Urinary bladder (tissue), 4 donors: ENCODE data around the gene CTU2. TPM values are rescaled to one million over a fixed set of nuclear protein-coding genes. Genes with fewer than 3 reads are reported as not detected.

Experiments
- DNase-seq: peaks from one replicate; pipeline ENCODE4 v3.0.0-alpha.2; 2015; ENCODE audit errors: extremely low spot score
- H3K27ac ChIP-seq: one replicate; pipeline ENCODE4 v1.5.1; 2013; ENCODE audit warnings: low read depth, mild to moderate bottlenecking, moderate library complexity
- H3K36me3 ChIP-seq: one replicate; pipeline ENCODE4 v1.6.1; 2013; ENCODE audit warnings: mild to moderate bottlenecking, moderate library complexity; ENCODE audit not compliant: insufficient read depth
- H3K4me1 ChIP-seq: one replicate; pipeline ENCODE4 v1.6.1; 2013; ENCODE audit warnings: mild to moderate bottlenecking, moderate library complexity; ENCODE audit not compliant: insufficient read depth
- H3K4me3 ChIP-seq: one replicate; pipeline ENCODE4 v1.5.1; 2013; ENCODE audit warnings: low read depth, low read length
- WGBS: extraction: QIAGEN DNeasy Blood & Tissue Kit; methylation state at CpG from one replicate; pipeline ENCODE4 v1.1.7; 2013; 5-methylcytosine and 5-hydroxymethylcytosine counted together
- polyA plus RNA-seq: library from polyadenylated mRNA; stranded (reverse); fragments of 200-250 nt; gene quantifications from one replicate; pipeline ENCODE4 v1.2.3, GENCODE V29; 2013
- total RNA-seq: library from RNA; depleted of rRNA; stranded (reverse); fragments of >200 nt; gene quantifications from one replicate; pipeline ENCODE4 v1.2.3, GENCODE V29; 2014
- donor health status: healthy with polysubstance abuse.
- donor health status: healthy.

The CTU2 gene
- total and polyA plus RNA-seq, 2 donors = 6.8 to 15.4 TPM

DNA sequence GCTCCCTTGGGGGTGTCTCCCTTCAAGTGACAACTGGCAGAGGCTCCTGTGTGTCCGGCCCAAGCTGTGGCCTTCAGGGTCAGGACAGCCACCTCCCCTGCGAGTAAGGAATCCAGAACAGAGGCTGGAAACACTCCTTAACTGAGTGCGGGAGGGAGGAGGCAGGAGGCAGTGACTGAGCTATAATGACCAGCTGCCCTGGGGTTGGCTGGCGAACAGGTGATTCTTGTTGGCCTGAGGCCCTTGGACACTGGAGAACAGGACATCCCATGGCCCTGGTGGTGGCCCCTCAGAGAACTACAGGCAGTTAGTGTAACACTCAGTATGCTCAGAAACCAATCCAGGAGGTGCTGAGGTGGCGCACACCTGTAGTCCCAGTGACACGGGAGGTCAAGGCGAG is 10.6 kb upstream of the CTU2 start:
- Histone ChIP-seq H3K4me1 (no peaks in the 10 kb centered on the region), H3K27ac (no peak overlapping the region), H3K36me3 (peaks cover 6% of the 10 kb centered on the region), H3K4me3 (no peak overlapping the region)
- WGBS = 91% methylated on average over 7 of the region's 7 CpGs
- DNase-seq = no peak

DNA sequence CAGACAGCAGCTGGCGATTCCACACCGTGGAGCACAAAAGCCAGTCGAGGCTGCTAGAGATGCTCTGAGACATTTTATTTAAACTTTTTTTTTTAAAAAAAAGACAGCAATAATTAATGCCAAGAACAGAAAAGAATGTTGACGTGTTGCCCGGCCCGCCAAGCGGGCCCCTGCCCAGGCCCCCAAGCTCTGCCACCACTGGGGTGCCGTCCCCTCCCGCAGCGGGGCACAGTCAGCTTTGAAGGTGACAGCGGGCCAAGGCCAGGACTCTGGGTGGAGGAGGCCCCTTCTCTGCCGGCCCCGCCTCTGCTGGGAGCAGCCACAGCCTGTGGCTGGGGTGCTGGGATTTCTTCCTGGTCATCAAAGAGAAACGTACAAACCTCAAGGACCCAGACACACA is 9.9 kb upstream of the CTU2 start:
- Histone ChIP-seq H3K27ac (no peak overlapping the region), H3K4me1 (no peaks in the 10 kb centered on the region), H3K36me3 (peaks cover 6% of the 10 kb centered on the region), H3K4me3 (no peak overlapping the region)
- DNase-seq = no peak
- WGBS = 82% methylated on average over 14 of the region's 14 CpGs

DNA sequence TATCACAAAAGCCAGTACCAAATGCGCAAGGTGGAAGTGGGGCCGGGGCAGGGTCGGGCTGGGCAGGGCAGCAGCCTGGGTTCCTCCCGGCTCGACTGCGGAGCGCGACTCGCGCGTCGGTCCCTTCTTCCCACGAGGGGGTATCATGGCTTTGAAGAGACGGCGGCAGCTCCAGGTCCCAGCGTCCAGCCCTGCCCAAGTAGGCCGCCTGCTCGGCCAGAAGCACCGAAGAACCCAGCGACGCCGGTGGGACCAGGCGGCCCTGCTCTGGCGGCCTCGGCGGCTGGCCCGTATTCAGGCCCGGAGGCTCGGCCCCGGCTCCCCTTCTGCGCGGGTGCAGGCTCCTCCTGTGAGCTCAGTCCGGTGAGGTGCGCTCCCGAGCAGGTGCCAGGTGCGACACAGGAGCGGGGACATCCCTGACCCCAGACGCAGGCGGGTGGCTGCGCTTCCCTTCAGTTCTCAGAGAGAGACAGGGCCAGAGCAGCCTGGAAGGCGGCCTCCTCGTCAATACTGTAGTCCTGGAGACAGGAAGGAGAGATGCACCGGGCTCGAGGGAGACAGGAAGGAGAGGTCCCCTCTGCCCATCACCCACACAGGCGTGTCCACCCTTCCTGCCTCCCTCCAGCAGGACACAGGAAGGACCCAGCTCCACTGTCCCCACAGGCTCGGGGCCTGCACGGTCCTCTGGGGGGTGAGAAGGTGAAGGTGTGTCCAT is 9.0 kb upstream of the CTU2 start:
- Histone ChIP-seq H3K4me3 (no peak overlapping the region), H3K36me3 (peaks cover 6% of the 10 kb centered on the region), H3K27ac (no peak overlapping the region), H3K4me1 (no peaks in the 10 kb centered on the region)
- WGBS = 91% methylated on average over 47 of the region's 47 CpGs
- DNase-seq = no peak

DNA sequence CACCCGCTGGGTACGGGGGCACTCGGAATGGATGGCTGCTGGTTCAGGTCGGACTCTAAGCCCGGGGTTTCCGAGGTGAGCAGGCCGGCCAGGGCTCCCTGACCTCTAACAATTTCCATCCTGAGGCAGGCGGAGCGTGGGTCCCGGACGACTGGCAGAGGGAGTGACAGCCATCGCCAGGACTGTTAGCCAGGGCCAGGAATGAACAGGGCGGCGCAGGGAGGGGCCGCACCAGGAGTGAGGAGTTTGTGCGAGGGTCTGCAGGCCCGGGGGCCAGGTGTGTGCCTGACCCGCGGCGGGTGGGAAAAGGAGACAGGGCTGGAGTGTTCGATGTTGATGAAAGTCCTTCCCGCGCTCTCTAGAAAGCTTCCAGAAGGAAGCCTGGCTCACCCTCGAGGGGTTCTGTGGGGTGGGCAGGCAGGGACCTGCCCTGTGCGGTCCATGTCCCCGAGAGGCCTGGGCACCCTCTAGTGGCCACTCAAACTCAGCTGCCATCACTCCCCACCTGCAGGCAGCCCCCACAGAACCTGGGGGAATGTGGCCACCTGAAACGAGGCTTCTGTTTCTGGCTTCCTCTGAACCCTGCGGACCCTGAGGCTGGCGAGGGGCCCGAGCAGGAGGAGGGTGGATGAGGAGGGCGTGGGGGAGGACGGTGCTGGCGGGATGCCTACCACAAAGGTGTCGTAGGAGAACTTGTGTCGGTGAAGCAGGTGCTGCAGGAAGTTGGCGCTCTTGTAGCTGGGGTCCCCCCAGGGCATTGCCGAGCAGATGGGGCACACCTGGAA is 8.3 kb upstream of the CTU2 start:
- WGBS = 87% methylated on average over 37 of the region's 37 CpGs
- H3K4me3 ChIP-seq = no peak overlapping the region
- peaks cover 6% of the 10 kb centered on the region for H3K36me3 ChIP-seq
- H3K4me1 ChIP-seq = no peaks in the 10 kb centered on the region
- no peak for DNase-seq
- no peak overlapping the region for H3K27ac ChIP-seq

DNA sequence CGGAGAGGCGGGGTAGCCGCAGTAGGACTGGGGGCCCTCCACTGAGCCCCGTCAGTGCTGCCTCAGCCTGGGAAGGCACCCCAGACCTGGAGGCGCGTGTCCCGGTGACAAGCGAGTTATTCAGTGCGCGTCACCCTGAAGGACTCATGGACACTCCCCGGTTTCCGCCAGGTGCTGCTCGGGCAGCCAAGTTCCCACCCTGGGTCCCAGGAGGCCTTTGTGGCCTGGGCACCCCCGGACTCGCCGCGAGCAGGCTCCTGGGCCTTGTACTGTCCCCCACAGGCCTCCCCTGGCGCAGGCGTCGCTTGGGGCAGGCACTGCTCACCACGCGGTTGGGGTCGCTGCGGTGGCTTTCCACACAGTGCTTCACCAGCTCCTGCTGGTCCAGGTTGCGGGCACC is 7.7 kb upstream of the CTU2 start:
- Histone ChIP-seq H3K36me3 (peaks cover 6% of the 10 kb centered on the region), H3K4me1 (no peaks in the 10 kb centered on the region), H3K4me3 (no peak overlapping the region), H3K27ac (no peak overlapping the region)
- no peak for DNase-seq
- WGBS = 95% methylated on average over 25 of the region's 25 CpGs

DNA sequence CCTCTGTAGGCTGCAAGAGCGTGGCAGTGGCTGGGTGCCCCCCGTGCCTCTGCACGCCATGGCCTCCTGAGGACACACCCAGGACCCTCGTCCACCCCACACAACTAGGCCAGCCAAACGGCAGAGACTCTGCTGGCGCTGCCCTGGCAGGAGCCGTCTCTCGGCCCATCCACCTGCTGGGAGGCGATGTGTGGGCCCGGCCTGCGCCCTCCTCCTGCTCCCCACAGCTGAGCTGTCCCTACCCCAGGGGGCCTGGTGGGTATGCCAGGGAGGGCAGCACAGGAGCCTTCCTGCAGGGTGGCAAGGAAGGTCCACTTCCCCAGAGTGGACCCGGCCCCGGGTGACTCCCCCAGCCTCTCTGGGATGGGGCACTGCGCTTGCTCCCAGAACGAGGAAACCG is 7.1 kb upstream of the CTU2 start:
- H3K4me1 ChIP-seq = no peaks in the 10 kb centered on the region
- H3K4me3 ChIP-seq = no peak overlapping the region
- 94% methylated on average over 16 of the region's 16 CpGs for WGBS
- H3K36me3 ChIP-seq = peaks cover 6% of the 10 kb centered on the region
- no peak for DNase-seq
- H3K27ac ChIP-seq = no peak overlapping the region

DNA sequence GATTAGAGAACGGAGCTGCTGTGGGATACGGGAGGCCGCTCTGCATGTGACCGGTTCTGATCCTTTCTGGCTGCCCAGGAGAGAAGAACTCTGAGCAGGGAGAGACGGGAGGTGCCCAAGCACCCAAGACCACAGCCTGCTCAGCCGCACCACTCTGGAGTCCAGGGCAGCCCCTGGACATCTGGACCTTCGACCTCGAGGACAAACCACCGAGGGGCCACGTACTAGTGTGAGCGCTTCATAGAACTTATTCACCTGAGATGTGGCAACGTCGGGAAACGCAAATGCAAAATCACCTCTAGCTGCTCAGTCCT is 6.0 kb upstream of the CTU2 start:
- H3K4me1 ChIP-seq = no peaks in the 10 kb centered on the region
- no peak overlapping the region for H3K4me3 ChIP-seq
- H3K27ac ChIP-seq = no peak overlapping the region
- H3K36me3 ChIP-seq = peaks cover 6% of the 10 kb centered on the region
- DNase-seq = no peak
- WGBS = 84% methylated on average over 14 of the region's 14 CpGs

DNA sequence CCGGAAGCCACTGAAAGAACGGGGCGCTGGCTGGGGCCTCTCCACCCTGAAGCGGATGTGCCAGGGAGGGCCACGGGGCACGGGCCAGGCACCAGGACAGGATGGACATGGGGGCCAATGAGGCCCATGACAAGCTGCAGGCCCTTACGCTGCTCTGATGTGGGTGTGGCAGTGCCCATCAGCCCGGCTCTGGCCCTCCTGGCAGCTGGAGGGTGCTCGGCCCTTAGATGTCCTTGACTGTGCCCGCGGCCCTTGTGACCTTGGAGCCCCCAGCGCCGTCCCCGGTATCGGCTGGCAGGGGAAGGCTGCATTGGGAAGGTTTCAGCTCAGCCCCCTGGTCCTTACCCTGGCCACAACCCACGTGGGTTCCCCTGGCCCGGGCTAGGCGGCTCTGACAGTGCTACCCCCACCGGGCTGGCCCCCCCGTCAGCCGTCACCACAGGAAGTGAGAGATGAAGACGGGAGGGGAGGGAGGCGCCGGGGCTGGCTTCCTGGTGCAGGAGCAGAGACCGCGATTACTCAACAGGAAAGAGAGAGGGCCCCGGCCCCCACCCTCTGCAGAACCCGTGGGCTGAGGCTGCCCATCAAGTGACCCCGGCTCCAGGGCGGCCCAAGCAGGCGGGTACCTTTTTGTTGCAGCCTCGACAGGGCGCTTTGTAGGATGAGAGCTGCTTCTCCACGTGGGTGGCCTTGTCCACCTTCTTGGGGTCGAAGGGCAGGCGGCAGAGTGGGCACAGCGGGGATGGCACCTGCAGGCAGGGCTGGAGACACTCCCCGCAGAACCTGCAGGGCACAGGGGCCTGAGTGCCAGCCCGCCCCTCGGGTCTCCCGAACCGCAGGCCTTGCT is 5.4 kb upstream of the CTU2 start:
- peak overlapping the region; percentile 13 for H3K4me3 ChIP-seq
- peak overlapping the region; percentile 58 for H3K27ac ChIP-seq
- WGBS = 60% methylated on average over 42 of the region's 42 CpGs
- H3K4me1 ChIP-seq = no peaks in the 10 kb centered on the region
- no peak for DNase-seq
- H3K36me3 ChIP-seq = peaks cover 6% of the 10 kb centered on the region

DNA sequence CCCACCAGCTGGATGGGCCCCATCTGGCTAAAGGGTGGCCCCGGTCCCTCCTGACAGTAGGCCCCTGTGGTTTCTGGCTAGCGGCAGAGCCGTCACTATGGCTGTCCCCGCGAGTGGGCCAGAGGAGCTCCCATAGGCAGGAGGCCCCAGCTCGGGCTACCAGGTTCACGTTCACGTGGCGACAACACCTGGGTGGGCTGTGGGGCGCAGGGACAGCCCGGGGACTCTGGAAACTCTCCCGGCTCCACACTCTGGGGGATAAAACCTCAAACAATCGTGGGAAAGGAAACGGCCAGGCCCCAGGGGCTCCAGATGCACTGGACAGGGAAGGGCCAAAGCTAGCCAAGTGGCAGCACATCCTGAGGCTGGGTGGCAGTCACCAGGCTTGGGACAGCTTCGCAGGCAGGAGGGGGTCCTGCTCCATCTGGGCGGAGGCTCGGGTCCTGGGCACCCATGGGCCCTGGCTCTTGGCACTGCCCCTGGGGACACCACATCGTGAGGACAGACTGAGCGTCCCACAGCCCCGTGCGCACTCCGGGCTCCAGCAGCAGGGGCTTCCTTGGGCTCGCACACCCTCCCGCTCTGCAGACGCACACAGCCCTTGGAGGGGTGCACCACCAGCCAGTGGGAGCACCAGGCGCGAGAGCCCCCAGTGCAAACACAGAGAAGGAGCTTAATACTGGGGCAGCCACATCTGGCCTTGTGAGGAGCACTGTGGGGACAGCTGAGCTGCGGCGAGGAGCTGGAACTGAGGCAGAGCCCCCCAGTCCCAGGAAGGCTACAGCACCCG is 4.5 kb upstream of the CTU2 start:
- H3K4me1 ChIP-seq = no peaks in the 10 kb centered on the region
- no peak overlapping the region for H3K4me3 ChIP-seq
- H3K36me3 ChIP-seq = peaks cover 6% of the 10 kb centered on the region
- no peak overlapping the region for H3K27ac ChIP-seq
- 78% methylated on average over 30 of the region's 30 CpGs for WGBS
- no peak for DNase-seq

DNA sequence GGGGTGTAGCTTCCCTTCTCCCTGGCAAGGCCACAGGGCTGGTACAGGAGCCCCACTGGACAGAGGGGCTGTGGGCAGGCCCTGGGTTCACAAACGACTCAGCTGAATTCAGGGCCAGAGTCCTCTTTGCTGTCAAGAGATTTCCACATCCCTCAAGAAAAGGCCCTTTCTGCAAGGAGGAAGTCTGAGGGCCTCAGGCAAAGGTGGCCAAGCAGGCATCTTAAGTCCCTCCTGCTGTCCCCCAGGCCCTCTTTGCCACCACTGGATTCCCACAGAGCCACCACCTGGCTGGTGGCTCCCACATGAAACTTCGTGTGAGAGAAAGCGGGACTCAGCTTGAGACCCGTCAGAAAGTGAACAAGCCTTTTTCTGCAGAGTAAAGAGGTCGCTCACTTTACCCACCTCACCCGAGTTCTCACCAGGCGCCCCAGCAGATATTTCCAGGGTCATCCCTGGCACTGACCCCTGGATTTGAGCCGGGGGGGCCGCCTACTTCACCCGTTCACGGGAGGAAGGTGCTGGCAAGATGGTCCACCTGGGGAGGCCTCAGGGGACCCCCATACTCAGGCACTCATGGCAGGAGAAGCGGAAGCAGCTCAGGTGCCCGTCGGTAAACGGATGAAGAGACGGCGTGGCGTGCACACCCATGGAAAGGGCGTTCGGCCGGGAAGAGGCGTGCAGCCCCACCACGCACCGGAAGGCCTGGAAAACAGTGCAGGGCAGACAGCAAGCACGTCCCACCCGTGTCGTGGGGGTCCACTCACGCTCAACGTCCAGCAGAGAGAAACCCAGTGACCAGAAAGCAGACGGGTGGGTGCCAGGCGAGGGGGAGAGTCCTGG is 3.7 kb upstream of the CTU2 start:
- DNase-seq = no peak
- Histone ChIP-seq H3K27ac (no peak overlapping the region), H3K4me3 (no peak overlapping the region), H3K36me3 (peaks cover 6% of the 10 kb centered on the region), H3K4me1 (no peaks in the 10 kb centered on the region)
- WGBS = 83% methylated on average over 31 of the region's 31 CpGs

DNA sequence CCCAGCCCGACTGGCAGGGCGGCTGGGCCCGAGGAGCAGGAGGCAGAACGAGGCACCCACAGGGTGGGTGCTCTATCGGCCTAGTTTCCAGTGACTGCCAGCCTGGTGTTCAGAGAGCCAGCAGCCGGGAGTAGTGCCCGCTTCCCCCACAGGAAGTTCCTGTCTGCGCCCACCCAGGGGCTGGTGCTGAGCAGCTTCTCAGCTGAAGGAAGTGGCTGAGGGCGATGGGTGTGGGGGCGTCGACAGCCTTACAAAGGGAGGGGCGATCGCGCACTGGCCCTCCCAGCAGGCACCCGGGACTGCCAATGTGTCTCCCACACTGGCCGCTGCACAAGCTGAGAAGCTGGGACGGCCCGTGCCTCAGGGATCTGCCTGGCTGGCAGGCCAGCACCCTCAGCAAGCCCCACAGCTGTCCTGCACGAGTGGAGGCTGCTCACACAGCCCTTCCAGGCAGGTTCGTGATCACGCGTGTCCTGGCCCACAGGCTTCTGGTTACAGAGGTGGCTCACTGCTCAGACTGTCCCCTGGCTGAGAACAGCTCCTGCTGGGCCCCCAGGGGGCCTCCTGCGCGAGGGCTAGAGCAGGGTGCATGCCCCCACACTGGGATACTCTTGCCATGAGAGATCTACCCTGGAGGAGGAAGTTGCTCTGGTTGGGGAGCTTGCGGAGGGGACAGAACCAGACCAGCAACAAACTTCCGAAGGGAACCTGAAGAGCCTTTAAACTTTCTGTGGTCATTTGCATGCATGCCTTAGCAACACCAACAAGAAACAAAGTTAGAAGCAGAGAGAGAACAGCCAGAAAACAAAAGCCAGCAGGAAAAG is 2.6 kb upstream of the CTU2 start:
- Histone ChIP-seq H3K4me3 (peak overlapping the region; percentile 3), H3K27ac (no peak overlapping the region), H3K36me3 (no peaks in the 10 kb centered on the region), H3K4me1 (no peaks in the 10 kb centered on the region)
- WGBS = 76% methylated on average over 26 of the region's 26 CpGs
- DNase-seq = no peak

DNA sequence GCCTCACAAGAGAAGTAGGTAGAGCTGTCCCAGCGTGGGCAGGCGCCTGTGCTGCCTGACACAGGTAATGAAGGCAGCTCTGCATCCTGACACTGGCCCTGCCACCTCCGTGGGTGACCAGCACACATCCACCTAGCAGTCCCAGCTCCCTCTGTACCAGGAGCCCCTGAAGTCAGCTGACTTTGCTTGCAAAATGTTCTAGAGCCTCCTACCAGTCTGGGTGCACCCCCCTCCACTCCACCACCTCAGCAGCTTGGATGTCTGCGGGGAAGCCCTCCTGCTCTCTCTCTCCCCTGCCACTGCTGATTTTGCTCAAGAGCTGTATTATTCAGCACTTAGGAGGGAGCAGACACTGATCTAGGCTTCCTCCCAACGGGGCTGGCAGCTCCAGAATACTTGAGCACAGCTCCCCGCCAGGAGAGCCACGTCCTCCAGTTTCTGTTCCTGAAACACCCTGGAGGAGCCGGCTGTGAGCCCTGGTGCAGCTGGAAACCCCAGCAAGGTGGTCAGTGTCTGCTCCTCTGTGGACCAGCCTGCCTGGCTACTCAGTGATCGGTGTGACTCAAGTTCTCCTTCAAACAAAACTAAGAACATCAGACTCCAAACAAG is 1.1 kb upstream of the CTU2 start:
- H3K4me1 ChIP-seq = no peaks in the 10 kb centered on the region

More for the DNA sequence above, 1.1 kb upstream of the CTU2 start:
- 34% methylated on average over 9 of the region's 9 CpGs for WGBS
- no peak overlapping the region for H3K27ac ChIP-seq
- DNase-seq = no peak
- H3K4me3 ChIP-seq = peak overlapping the region; percentile 92
- no peaks in the 10 kb centered on the region for H3K36me3 ChIP-seq
